SK-N-SH treated with all-trans-retinoic acid at 6 μM for 48 hours (cell line): Measurements from ENCODE around the gene SRSF8.

Experiments
- ATAC-seq: fragments of 200-7000 bp; cut with Tn5 transposase; 3 replicates; pipeline ENCODE4 v1.9.1; 2020; ENCODE audit warnings: mild to moderate bottlenecking, moderate library complexity
- BACH2 ChIP-seq: fragments of 250-450 bp; sonication (Bioruptor Pico); IDR thresholded peaks from 2 replicates; pipeline ENCODE4 v1.9.0; 2021; ENCODE audit warnings: mild to moderate bottlenecking, borderline replicate concordance
- CREB5 ChIP-seq: fragments of 250-450 bp; sonication (Bioruptor Pico); IDR thresholded peaks from 2 replicates; pipeline ENCODE4 v1.5.1; 2020; ENCODE audit warnings: low read depth, mild to moderate bottlenecking, moderate library complexity
- CSDC2 ChIP-seq: fragments of 250-450 bp; sonication (Bioruptor Pico); IDR thresholded peaks from 2 replicates; pipeline ENCODE4 v1.5.0; 2020; ENCODE audit warnings: mild to moderate bottlenecking, moderate library complexity
- CSRNP3 ChIP-seq: fragments of 250-450 bp; sonication (Bioruptor Pico); IDR thresholded peaks from 2 replicates; pipeline ENCODE4 v1.5.1; 2021; ENCODE audit warnings: mild to moderate bottlenecking, moderate library complexity
- ESRRG ChIP-seq: fragments of 250-450 bp; sonication (Bioruptor Pico); IDR thresholded peaks from 2 replicates; pipeline ENCODE4 v1.6.1; 2021; ENCODE audit warnings: mild to moderate bottlenecking
- GLIS3 ChIP-seq: fragments of 250-450 bp; sonication (Bioruptor Pico); IDR thresholded peaks from 2 replicates; pipeline ENCODE4 v1.5.0; 2020; ENCODE audit warnings: mild to moderate bottlenecking, moderate library complexity
- PATZ1 ChIP-seq: fragments of 250-450 bp; sonication (Bioruptor Pico); IDR thresholded peaks from 2 replicates; pipeline ENCODE4 v1.8.0; 2020; ENCODE audit warnings: mild to moderate bottlenecking, moderate library complexity, borderline replicate concordance
- POU6F1 ChIP-seq: fragments of 250-450 bp; sonication (Bioruptor Pico); IDR thresholded peaks from 2 replicates; pipeline ENCODE4 v1.8.0; 2021; ENCODE audit warnings: low read depth, mild to moderate bottlenecking, moderate library complexity, borderline replicate concordance
- PPARA ChIP-seq: fragments of 250-450 bp; sonication (Bioruptor Pico); IDR thresholded peaks from 2 replicates; pipeline ENCODE4 v1.5.0; 2020; ENCODE audit warnings: mild to moderate bottlenecking, borderline replicate concordance
- SNAI2 ChIP-seq: fragments of 250-450 bp; sonication (Bioruptor Pico); IDR thresholded peaks from 2 replicates; pipeline ENCODE4 v1.5.0; 2020; ENCODE audit warnings: mild to moderate bottlenecking, moderate library complexity
- TCF4 ChIP-seq: fragments of 250-450 bp; sonication (Bioruptor Pico); IDR thresholded peaks from 2 replicates; pipeline ENCODE4 v1.8.0; 2021; ENCODE audit warnings: mild to moderate bottlenecking, moderate library complexity, borderline replicate concordance
- TOX ChIP-seq: fragments of 250-450 bp; sonication (Bioruptor Pico); IDR thresholded peaks from 2 replicates; pipeline ENCODE4 v1.8.0; 2021; ENCODE audit warnings: mild to moderate bottlenecking, moderate library complexity, borderline replicate concordance
- TSHZ2 ChIP-seq: fragments of 250-450 bp; sonication (Bioruptor Pico); IDR thresholded peaks from 2 replicates; pipeline ENCODE4 v1.5.0; 2020; ENCODE audit warnings: mild to moderate bottlenecking, moderate library complexity
- ZC3H10 ChIP-seq: fragments of 250-450 bp; sonication (Bioruptor Pico); IDR thresholded peaks from 2 replicates; pipeline ENCODE4 v1.5.1; 2021; ENCODE audit warnings: mild to moderate bottlenecking, moderate library complexity
- ZFP3 ChIP-seq: fragments of 250-450 bp; sonication (Bioruptor Pico); IDR thresholded peaks from 2 replicates; pipeline ENCODE4 v1.5.0; 2020; ENCODE audit warnings: mild to moderate bottlenecking, moderate library complexity
- ZFP30 ChIP-seq: fragments of 450-650 bp; formaldehyde crosslinking; IDR thresholded peaks from 2 replicates; pipeline ENCODE4 v1.5.0; 2022; ENCODE audit warnings: mild to moderate bottlenecking, moderate library complexity
- ZNF565 ChIP-seq: fragments of 450-650 bp; formaldehyde crosslinking; conservative IDR thresholded peaks from 2 replicates; pipeline ENCODE4 v1.5.0; 2020; ENCODE audit warnings: low read depth, mild to moderate bottlenecking, moderate library complexity
- ZNF70 ChIP-seq: fragments of 450-650 bp; formaldehyde crosslinking; IDR thresholded peaks from 2 replicates; pipeline ENCODE4 v1.5.0; 2020; ENCODE audit warnings: mild to moderate bottlenecking, moderate library complexity

SRSF8 gene

GRCh38 chr11:95086836-95087570, 20.3 kb downstream of the SRSF8 start (continued):
- TF ChIP-seq CSRNP3 (CRISPR knock-in tag) (no peak), PATZ1 (CRISPR knock-in tag) (no peak), ESRRG (CRISPR knock-in tag) (no peak), ZFP30 (CRISPR knock-in tag) (no peak), PPARA (CRISPR knock-in tag) (no peak), ZNF565 (CRISPR knock-in tag) (no peak), ZC3H10 (no peak), ZNF70 (CRISPR knock-in tag) (no peak)
- TF ChIP-seq, all 23 proteins: peak for 0

GRCh38 chr11:95088946-95089619, 22.4 kb downstream of the SRSF8 start:
- TF ChIP-seq TCF4 (CRISPR knock-in tag) (no peak), GLIS3 (CRISPR knock-in tag) (no peak), ESRRG (CRISPR knock-in tag) (no peak), BACH2 (CRISPR knock-in tag) (no peak), PATZ1 (CRISPR knock-in tag) (no peak), CREB5 (CRISPR knock-in tag) (no peak), PPARA (CRISPR knock-in tag) (no peak), ZNF70 (CRISPR knock-in tag) (no peak), ZFP3 (CRISPR knock-in tag) (no peak), SNAI2 (CRISPR knock-in tag) (no peak), TOX (no peak), CSDC2 (CRISPR knock-in tag) (no peak), POU6F1 (CRISPR knock-in tag) (no peak), TSHZ2 (CRISPR knock-in tag) (no peak)
- peak; percentile 47 for ATAC-seq
